Glomerular visceral epithelial cell (primary cell): ENCODE data around the gene NKD1.

Source experiments
- DNase-seq: peaks from one replicate; pipeline ENCODE4 v3.0.0-alpha.2; 2016; ENCODE audit errors: extremely low spot score

Gene NKD1

DNA sequence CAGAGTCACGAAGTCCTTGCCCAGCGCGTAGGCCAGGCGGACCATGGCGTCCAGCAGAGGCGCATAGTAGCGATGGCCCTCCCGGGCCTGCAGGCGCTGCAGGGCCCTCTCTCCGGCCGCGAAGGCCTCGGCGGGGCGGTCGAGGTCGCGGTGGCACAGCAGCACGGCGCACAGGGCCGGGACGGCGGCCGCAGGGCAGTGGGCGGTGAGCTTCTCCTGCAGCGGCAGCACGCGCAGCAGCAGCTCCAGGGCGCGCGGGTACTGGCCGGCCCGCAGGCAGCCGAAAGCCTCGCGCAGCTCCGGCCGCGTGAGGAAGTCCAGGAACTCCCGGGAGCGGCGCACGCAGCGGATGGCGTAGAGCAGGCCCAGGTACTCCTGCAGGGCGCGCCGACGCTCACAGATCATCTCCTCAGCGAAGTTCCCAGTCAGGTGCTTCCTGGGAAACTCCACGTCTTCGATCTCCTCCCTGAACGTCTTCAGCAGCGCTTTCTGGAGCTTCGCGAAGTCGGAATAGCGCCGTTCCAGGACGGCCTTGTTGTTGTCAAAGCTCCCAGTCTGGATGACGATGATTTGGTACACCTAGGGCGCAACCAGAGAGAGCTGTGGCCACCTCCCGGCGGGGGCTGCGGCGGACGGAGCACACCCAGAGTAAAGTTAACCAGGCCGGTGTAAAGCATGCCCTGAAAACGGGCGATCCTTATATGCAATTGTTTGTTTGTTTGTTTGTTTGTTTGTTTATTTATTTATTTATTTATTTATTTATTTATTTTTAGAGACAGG lies 125.5 kb downstream of the NKD1 start:
- DNase-seq, result no peak

DNA sequence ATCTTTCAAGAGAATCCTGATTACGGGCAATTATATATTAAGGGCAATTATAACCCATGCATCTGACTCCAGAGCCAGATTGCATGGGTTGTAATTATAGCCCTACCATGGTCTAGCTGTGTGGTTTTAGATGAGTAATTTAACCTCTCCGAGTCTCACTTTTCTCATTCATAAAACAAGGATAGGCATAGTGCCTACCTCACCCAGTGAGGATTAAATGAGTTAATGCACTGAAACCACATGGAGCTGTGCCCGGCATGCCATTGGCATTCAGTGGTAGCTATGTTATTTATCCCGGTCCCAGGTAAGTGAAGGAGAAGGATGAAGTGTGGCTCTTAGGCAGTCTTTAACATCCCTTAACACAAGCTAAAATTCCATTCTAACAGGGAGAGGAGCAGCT lies 126.6 kb downstream of the NKD1 start:
- peak; percentile 58 for DNase-seq

DNA sequence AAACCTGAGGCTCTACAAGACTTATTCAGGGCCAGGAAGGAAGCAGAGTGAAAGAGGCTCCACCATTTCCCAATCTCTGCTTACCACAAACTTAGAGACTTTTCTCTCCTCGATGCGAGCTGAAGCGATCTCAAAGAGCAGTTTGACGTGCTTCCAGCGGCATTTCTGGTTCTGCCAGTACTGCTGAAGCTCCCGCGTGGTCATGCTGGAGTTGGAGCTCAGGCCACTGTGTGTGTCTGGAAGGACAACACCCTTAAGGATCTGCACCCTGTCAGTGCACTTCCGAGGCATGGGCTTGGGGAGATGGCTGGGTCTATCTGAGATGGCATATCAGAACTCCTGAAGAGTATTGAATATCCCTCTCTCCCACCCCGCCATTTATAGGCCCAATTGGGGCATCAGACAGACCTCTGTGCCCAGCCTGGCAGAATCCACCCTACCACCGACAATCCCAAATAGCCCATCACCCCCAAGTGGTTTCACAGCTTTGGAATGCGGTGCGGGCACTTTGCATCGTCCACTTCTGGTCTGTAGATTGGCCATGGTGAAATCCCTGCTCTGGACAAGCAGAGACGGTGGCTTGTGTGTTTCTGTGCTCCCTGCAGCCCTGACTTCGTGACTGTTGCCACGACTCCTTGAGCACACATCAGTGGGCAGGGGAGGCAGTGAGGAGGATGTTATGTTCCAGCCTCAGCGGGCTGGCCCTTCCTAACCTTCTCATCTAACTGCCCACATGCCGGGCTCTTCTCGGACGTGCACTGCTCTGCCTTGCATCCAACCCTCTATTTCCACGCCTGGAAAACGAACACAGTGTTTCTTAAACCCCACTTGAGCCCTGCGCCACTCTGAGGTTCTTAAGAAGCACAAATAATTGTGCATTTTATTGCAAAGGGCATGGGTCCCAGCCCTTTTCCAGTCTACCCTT lies 127.8 kb downstream of the NKD1 start:
- no peak for DNase-seq

DNA sequence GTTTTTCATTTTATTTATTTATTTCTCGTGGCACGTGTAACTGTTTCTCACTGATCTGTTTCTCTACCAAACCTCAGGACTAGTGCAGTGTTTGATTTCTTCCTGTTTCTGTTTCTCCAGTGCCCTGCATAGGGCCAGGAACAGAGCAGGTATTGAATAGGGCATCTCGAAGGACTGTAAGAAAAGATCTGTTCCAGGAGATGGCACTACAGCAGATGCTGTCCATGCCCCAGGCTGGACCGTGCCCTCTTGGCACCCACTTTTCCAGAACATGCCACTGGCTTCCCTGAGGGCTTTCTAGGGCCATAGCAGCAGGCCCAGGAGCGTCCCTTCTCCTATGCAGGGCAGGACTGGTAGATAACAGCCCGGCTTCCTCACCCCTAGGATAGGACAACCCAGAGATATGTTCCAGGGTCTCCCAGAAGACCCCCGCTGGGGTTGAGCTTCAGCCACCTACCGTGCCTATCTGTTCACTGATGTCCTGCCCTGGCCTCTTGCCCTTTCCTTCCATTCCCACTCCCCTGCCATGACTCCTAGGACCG lies 128.6 kb downstream of the NKD1 start:
- no peak for DNase-seq

DNA sequence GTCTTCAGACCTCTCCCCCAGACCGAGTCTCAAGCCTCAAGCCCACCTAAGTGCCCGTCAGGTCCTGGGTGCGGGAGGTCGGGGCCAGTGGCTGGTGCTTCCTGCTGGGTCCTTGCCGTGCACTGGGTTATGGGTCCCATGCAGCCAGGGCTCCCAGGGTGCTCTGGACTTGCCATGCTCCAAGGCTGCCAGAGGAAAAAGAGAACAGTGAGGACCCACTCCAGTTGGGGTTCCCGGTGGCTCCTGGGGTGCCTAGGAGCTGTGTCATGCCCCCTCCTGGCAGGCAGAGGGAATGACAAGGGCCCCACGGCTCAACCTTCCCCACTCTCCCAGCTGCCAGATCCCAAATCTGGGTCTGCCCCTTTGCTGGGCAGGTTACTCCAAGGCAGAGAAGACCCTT lies 129.2 kb downstream of the NKD1 start:
- DNase-seq, result no peak

DNA sequence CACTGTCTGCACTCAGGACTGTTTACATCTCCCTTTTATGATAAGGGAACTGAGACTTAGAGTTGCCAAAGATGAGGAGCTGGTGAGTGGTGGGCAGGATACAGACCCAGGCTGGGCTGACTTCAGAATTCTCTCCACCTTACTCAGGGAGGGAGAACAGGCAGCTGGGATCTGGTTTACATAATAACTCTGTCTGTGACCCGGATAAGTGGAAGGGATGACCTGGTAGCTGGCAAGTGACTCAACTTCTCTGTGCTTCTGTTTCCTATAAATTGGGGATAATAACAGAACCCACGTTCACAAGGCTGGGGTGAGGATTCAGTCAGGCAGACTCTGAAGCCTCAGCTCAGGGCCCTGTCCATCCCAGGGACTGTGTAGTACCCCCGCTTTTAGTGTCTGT lies 130.3 kb downstream of the NKD1 start:
- DNase-seq, result no peak

DNA sequence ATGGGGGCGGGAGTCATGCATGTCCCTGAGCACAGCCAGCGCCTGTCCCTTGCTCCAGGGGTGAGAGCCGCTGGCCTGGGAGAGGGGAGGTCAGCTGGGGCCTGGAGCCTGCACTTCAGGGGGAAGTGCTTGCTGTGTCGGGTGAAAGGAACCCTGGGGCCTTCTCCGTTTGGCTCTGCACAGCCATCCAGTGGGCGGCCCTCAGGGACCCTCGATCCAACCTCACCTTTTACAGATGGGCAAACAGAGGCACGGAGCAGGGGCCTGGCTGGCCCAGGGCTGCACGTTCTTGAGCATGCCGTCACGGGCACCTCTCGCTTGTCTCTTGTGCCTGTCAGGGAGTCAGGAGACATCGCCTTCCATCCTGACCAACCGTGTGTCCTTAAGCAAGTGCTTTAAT lies 131.1 kb downstream of the NKD1 start:
- no peak for DNase-seq

DNA sequence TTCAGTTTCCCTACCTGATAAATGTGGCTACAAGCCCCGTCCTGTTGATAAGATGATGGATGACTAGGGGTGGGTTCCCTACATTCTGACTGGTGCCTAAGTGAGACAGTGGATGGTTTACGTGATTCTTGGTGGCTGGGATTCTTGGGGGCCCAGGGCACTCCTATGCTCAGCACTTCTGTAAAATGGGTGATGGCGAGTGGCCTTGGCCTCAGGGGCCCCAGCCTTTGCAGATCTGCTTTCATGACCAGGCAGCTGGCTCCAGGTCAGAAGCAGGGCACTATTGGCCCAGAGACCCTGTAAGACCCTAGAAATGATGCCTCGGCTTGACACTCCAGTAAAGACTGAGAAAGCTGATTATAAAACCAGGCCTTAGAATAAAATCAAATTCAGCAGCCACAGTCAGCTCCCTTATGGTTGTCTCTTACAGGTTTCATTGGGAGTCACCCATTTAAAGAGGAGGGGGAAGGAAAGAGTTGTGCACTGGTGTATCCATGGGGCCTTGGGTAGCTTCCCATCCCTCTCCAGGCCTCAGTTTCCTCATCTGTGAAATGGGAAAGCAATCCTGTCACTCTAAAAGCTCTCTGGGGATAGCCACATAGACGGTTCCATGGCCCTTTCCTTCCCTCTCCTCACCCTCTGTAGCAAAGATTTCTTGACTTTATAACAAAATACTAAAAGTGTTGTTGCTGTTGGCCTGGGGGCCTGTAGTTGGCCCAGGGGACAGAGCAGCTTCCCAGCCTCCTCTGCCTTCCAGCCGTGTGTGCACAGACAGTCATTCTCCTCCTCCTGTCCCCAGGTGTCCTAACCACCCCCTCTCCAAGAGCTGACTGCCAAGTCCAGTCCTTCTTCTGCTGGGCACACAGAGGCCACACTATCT lies 131.7 kb downstream of the NKD1 start:
- no peak for DNase-seq

DNA sequence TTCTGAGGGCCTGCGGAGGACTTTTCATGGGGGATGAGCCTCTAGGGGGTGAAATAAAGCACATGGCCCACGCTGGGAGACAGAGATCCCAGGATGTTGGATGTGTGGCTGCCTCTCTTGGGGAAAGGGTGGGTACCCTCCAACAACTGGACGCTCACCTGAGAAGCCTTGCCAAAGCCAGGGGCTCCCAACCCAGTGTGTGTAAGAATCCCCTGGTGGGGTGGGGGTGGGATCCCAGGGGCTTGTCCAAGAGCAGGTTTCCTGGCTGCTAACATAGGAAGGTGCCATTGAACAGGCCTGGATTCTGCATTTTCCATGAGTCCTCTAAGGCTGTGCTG lies 132.3 kb downstream of the NKD1 start:
- DNase-seq, result no peak

DNA sequence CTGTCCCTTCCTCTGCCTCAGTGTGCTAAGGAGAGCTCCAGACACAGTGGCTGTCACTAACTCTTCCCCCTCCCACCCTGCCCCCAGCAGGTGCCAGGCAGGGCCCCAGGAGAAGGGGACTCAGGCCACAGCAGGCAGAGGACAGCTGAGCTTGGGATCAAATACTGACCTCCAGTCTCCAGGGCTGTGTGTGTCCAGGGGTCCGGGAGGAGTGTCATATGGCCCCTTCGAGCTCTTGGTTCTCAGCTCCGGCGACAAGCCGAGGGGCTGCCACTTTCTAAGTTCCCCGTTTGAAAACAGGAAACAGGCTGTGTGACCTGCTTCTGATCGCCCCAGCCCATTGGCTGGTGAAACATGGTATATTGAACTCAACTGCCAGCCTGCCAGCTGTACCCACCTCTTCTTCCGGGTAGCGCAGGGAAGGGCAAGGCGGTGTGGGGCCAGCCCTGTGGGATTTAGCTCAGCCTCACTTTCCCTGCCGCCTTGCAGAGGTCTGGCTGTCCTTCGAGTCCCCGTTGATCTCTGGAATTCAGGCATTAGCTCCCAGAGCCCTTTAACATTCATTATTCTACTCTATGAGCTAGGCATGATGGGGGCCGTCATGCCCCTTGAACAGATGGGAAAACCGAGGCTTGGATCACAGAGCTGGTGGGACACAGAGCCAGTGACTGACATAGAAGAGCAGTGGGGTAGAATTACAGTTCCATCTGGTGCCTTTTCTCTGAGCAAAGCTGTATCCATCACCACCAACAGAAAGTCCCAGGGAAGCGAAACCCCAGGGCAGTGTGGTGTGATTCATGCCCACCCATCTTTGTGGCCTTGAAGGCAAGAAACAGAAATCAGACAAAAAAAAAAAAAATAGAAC lies 133.1 kb downstream of the NKD1 start, which contains the start of gene SNX20:
Gene SNX20, minus strand, starts transcription at position 292 of the 865 bp plus-strand sequence. CDS start 3,786 bp downstream, outside the sequence.
- no peak for DNase-seq

DNA sequence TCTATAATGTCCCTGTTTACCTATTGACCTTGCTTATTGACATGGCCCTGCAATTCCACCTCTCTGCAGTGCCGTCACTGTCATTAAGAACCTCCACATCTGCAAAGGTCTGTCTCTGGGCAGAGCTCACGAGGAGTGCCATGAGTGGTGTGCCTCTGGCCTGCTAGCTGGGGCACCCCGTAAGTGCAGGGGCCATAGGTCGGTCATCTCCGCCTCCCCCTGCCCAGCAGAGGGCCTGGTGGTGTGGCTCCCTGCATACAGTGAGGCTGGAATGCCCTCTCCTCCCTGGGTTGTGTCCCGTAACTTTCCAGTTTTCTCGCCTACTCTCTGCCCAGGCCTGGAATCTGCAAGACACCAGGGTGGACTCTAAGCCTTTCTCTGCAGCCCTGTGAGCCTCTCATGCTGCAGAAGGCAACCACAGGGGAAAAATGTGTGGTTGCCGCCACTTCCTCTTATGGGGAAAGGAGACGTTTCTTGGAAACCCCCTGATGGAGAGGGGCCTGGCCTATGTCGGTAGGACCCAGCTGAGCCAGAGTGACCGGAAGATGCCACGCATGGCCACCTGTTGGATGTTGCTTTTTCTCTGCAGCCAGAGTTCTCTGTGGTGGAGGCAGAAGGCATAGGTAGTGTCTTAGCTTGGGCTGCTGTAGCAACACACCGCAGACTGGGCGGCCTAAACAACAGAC lies 135.6 kb downstream of the NKD1 start:
- peak; percentile 40 for DNase-seq

DNA sequence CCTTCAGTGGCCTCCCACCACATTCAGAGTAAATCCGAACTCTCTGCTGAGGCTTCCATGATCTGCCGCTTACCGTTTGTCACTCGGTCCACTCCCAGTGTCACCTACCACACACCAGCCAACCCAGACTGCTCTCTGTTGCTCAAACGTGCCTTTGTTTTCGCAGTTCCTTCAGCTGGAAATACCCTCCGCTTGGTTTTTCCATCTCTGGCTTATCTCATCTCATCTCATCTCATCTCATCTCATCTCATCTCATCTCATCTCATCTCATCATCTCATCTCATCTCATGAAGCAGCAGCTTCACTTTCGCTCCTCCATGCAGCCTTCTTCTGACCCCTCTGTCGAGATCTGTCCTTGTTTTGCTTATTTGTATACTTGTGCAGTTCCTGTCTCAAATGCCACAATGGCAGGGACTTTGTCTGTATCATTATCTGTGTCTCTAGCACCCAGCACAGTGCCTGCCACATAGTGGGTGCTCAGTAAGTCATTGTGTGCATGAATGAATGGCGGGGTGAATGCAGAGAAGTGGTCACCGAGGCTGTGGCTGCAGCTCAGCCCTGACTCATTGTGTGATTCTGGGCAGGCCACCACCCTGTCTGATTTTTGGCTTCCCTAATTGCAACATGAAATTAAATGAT lies 136.7 kb downstream of the NKD1 start:
- no peak for DNase-seq

DNA sequence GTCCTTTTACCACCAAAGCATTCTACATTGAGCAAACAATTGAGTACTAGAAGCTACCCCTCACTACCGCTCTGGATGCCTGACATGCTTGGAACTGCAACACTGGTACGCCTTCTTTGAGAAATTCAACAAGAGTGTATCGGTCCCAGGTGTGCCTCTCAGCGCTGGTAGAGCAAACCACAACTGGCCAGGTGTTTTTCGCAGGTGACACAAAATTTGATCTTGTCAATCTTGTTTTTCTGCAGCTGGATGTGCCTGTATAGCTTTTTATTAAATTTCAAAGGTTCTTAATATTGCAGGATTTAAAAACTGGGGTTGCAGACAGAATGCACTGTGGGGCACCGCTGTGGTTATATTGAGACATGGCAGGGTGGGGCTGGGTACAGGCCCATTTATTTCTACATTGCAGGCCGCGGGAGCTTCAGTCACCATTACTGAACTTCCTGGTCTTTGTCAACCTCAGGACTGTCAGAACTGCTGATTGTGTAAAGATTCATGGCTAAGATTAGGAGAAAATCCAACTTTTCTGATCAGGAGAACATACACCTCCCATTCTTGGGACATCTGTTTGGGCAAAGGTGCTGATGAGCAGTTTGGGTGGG lies 137.4 kb downstream of the NKD1 start:
- DNase-seq, result no peak

DNA sequence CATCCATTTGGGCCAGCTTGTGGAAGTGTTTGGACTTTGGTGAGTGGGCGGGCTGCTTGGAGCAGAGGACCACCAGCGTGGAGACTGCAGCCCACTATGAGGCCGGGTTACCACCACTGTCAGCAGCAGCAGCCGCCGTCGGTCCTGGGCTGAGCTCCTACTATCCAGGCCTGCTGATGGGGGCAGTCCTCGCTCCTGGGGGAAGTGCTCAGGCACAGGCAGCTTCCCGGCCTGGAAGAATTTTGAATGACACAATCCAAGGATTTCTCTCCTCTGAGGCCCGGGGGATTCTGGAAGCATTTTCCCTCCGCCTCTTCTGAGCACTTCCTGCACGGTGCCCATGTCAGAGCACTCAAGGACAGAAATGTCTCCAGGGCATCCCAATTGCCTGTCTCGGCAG lies 139.9 kb downstream of the NKD1 start:
- no peak for DNase-seq

DNA sequence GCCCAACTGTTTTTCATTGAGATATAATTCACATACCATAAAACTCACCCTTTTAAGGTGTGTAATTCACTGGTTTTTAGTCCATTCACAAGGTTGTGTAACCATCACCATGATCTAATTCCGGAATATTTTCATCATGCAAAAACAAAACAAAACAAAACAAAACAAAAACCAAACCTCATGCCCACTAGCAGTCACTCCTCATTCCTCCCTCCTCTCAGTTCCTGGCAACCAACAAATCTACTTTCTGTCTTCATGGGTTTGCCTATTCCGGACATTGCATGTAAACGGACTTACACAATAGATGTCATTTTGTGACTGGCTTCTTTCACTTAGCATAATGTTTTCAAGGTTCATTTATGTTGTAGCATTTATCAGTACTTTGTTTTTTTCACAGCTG lies 140.7 kb downstream of the NKD1 start:
- DNase-seq, result no peak

DNA sequence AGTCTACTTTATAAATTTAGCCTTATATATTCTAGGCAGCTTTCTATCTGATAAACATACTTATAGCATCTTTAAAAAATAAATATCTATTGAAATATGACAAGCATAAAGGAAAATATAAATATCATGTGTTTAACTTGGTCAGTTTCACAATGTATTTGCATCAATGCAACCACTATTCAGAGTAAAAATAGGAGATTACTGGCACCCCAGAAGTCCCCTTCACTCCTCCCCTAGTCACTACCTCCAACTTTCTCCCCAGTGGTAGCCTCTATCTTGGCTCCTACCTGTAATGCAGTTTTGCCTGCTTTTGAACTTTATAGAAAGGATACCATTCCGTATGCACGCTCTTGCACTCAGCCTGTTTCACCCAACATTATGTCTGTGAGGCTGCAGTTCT lies 142.0 kb downstream of the NKD1 start:
- no peak for DNase-seq

DNA sequence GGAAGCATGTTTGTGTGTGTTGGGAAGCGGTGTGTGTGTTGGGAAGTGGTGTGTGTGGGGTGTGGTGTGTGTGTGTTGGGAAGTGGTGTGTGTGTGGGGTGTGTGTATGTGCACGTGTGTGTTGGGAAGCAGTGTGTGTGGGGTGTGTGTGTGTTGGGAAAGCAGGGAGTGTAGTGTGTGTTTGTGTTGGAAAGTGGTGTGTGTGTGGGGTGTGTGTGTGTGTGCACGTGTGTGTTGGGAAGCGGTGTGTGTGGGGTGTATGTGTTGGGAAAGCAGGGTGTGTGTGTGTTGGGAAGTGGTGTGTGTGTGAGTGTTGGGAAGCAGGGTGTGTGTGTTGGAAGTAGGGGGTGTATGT lies 144.4 kb downstream of the NKD1 start:
- no peak for DNase-seq

DNA sequence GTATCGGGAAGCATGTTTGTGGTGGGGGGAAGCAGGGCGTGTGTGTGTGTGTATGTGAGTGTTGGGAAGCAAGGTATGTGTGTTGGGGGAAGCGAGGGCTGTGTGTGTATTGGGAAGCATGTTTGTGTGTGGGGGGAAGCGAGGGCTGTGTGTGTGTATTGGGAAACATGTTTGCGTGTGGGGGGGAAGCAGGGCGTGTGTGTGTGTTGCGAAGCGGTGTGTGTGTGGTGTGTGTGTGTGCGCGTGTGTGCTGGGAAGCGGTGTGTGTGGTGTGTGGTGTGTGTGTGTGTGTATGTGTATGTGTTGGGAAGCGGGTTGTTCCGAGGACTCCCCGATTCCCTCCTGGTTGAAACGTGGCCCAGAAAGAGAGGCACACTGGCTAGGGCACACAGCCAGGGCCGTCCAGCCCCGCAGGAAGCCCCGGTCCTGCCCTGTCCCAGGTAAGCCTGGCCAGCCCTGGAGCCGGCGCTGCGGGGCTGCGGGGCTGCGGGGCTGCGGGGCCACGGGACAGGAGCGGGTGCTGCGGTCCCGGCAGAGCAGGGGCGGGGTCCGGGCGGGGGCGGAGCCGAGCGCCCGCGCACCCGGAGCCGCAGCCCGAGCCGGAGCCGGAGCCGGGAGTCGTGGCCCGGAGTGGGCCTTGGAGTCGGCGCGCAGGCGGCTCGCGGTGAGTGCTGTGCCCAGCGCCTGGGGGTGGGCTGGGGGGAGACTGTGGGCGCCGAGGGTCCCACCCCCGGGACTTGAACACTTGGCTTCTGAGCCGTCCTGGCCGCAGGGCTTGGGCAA lies 145.0 kb downstream of the NKD1 start, which contains the start of gene NOD2:
Gene NOD2, plus strand, starts transcription at position 608 of the 783 bp plus-strand sequence. CDS start 5,890 bp downstream, outside the sequence.
- no peak for DNase-seq
